ENCODE measurements around the gene UBTF.

DNA sequence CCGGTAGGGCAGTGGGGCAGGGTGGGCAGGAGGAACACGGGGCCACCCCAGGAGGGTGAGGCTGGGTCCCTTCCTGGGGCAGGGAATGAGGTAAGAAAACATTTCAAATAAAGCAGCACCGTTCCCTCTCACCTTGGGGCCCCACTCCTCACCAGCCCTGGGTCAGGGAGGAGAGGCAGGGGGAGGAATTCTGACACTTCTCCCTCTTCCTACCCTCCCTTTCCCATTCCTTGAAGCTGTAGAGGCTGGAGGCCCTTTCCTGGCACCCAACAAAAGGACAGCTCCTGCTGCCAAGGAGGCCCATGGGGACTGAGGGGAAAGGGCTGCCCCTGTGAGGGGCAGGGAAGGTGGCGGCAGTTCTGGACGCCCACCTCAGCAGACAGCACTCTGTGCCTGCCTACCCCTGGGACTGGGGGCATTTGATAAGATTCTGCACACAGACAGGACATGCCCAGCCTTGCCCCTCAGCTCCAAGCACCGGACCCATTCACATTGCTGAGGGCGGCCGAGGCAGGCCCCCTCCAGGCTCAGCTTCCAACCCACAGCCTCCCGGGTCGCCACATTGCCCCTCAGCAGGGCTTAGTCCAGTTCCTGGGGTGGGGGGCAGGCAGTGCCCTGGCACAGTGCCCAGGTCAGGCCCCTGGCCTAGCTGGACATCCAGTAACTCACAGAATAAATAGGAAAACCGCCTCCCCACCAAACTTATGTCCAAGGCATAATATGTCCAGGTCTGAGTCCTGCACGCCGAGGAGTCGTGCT lies 26.0 kb downstream of the UBTF start:
- TF ChIP-seq, protein P1, sequence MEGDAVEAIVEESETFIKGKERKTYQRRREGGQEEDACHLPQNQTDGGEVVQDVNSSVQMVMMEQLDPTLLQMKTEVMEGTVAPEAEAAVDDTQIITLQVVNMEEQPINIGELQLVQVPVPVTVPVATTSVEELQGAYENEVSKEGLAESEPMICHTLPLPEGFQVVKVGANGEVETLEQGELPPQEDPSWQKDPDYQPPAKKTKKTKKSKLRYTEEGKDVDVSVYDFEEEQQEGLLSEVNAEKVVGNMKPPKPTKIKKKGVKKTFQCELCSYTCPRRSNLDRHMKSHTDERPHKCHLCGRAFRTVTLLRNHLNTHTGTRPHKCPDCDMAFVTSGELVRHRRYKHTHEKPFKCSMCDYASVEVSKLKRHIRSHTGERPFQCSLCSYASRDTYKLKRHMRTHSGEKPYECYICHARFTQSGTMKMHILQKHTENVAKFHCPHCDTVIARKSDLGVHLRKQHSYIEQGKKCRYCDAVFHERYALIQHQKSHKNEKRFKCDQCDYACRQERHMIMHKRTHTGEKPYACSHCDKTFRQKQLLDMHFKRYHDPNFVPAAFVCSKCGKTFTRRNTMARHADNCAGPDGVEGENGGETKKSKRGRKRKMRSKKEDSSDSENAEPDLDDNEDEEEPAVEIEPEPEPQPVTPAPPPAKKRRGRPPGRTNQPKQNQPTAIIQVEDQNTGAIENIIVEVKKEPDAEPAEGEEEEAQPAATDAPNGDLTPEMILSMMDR (optimal IDR thresholded peaks at IDR 0.05 in 1 of 3, IDR thresholded peaks at IDR 0.05 in 1 of 3, conservative IDR thresholded peaks at IDR 0.05 in 1 of 3; ENCODE audit: extremely low read depth in 1 of 3, insufficient read depth in 2 of 3, low read length in 3 of 3): no peak
- TF ChIP-seq EZH2 (IDR thresholded peaks at IDR 0.05; ENCODE audit: low read length): no peak
